WTC11 (cell line): ENCODE results near the gene RUVBL1. TPM values are rescaled to one million over a fixed set of nuclear protein-coding genes. Genes with fewer than 3 reads are reported as not detected.
A peak's percentile ranks its signal among the peaks of the same experiment; 100 is the strongest.

Source experiments
- ATAC-seq: fragments of 200-7000 bp; cut with Tn5 transposase; 2 replicates; pipeline ENCODE4 v1.10.0; 2021; ENCODE audit warnings: mild to moderate bottlenecking, moderate library complexity
- CTCF ChIA-PET: fragments of 300-600 bp; sonication (Branson Sonifier 250); formaldehyde crosslinking; loops from one replicate; lab custom pipeline; 2021; ENCODE audit warnings: antibody characterized with exemption; lab: Charles Lee
- POLR2A ChIA-PET: fragments of 350-600 bp; sonication (Branson Sonifier 250); formaldehyde crosslinking; loops from one replicate; lab custom pipeline; 2021; ENCODE audit warnings: antibody characterized with exemption; lab: Charles Lee
- DNase-seq: peaks from one replicate; pipeline ENCODE4 v3.0.0; 2021; ENCODE audit warnings: low spot score
- H3K27ac Mint-ChIP-seq: 2 replicates; pipeline ENCODE4 v1.8.0; 2021; ENCODE audit warnings: mixed read lengths
- H3K27me3 Mint-ChIP-seq: 2 replicates; pipeline ENCODE4 v1.8.0; 2021; ENCODE audit warnings: low read depth, mild to moderate bottlenecking, moderate library complexity, mixed read lengths
- H3K36me3 Mint-ChIP-seq: 2 replicates; pipeline ENCODE4 v1.8.0; 2021; ENCODE audit warnings: mixed read lengths
- H3K4me1 Mint-ChIP-seq: 2 replicates; pipeline ENCODE4 v1.8.0; 2022; ENCODE audit warnings: mixed read lengths
- H3K4me3 Mint-ChIP-seq: 2 replicates; pipeline ENCODE4 v1.8.0; 2021; ENCODE audit warnings: mild to moderate bottlenecking, moderate library complexity, mixed read lengths
- H3K9me3 Mint-ChIP-seq: 2 replicates; pipeline ENCODE4 v1.8.0; 2021; ENCODE audit warnings: mixed read lengths
- ESRRA ChIP-seq: sonication (generic); formaldehyde crosslinking; IDR thresholded peaks from 2 replicates; pipeline ENCODE4 v1.8.1; 2022; ENCODE audit warnings: mild to moderate bottlenecking, missing genetic modification reagents, borderline replicate concordance
- FOXK1 ChIP-seq: sonication (generic); formaldehyde crosslinking; IDR thresholded peaks from 2 replicates; pipeline ENCODE4 v1.8.0; 2022; ENCODE audit warnings: mild to moderate bottlenecking, moderate library complexity, missing genetic modification reagents
- FOXP1 ChIP-seq: sonication (generic); formaldehyde crosslinking; IDR thresholded peaks from 2 replicates; pipeline ENCODE4 v1.8.0; 2022; ENCODE audit warnings: missing genetic modification reagents, mild to moderate bottlenecking, moderate library complexity, borderline replicate concordance
- GTF2I ChIP-seq: fragments of 250-450 bp; sonication (Bioruptor Pico); conservative IDR thresholded peaks from 2 replicates; pipeline ENCODE4 v1.4.0; 2021; ENCODE audit warnings: mild to moderate bottlenecking
- JAZF1 ChIP-seq: fragments of 250-450 bp; sonication (Bioruptor Pico); IDR thresholded peaks from 2 replicates; pipeline ENCODE4 v1.9.0; 2021; ENCODE audit warnings: moderate library complexity, mild to moderate bottlenecking, inconsistent platforms
- JUN ChIP-seq: sonication (generic); formaldehyde crosslinking; IDR thresholded peaks from 2 replicates; pipeline ENCODE4 v1.8.0; 2023; ENCODE audit warnings: mild to moderate bottlenecking, missing genetic modification reagents
- KAT7 ChIP-seq: sonication (generic); formaldehyde crosslinking; IDR thresholded peaks from 2 replicates; pipeline ENCODE4 v1.8.1; 2023; ENCODE audit warnings: missing genetic modification reagents, mild to moderate bottlenecking, borderline replicate concordance
- NFYB ChIP-seq: sonication (generic); formaldehyde crosslinking; conservative IDR thresholded peaks from 2 replicates; pipeline ENCODE4 v1.8.0; 2022; ENCODE audit warnings: low read depth, missing genetic modification reagents
- NR2C2 ChIP-seq: sonication (generic); formaldehyde crosslinking; IDR thresholded peaks from 2 replicates; pipeline ENCODE4 v1.8.0; 2022; ENCODE audit warnings: mild to moderate bottlenecking, missing genetic modification reagents
- SMAD3 ChIP-seq: sonication (generic); formaldehyde crosslinking; IDR thresholded peaks from 2 replicates; pipeline ENCODE4 v1.8.0; 2022; ENCODE audit warnings: missing genetic modification reagents, mild to moderate bottlenecking, borderline replicate concordance
- ZBTB21 ChIP-seq: sonication (generic); formaldehyde crosslinking; IDR thresholded peaks from 2 replicates; pipeline ENCODE4 v1.8.1; 2023; ENCODE audit warnings: mild to moderate bottlenecking, missing genetic modification reagents, borderline replicate concordance
- ZNF121 ChIP-seq: sonication (generic); formaldehyde crosslinking; IDR thresholded peaks from 2 replicates; pipeline ENCODE4 v1.8.0; 2023; ENCODE audit warnings: missing genetic modification reagents
- total RNA-seq: library from RNA; stranded (reverse); gene quantifications from 3 replicates; pipeline ENCODE4 v1.2.3, GENCODE V29; 2021
- TF ChIP-seq, protein P1 (sequence below): sonication (generic); formaldehyde crosslinking; IDR thresholded peaks from 2 replicates; pipeline ENCODE4 v1.8.0; 2023; ENCODE audit warnings: mild to moderate bottlenecking, missing genetic modification reagents
- TF ChIP-seq, protein P2 (sequence below): fragments of 250-450 bp; sonication (Bioruptor Pico); IDR thresholded peaks from 2 replicates; pipeline ENCODE4 v1.9.0; 2021; ENCODE audit warnings: mild to moderate bottlenecking
- TF ChIP-seq, protein P3 (sequence below): fragments of 250-450 bp; sonication (Bioruptor Pico); conservative IDR thresholded peaks from 2 replicates; pipeline ENCODE4 v1.9.0; 2021; ENCODE audit warnings: mild to moderate bottlenecking
- TF ChIP-seq, protein P4 (sequence below): sonication (generic); formaldehyde crosslinking; IDR thresholded peaks from 2 replicates; pipeline ENCODE4 v1.8.1; 2022; ENCODE audit warnings: low read depth, missing genetic modification reagents, borderline replicate concordance
- TF ChIP-seq, protein P5 (sequence below): sonication (generic); formaldehyde crosslinking; IDR thresholded peaks from 2 replicates; pipeline ENCODE4 v1.8.1; 2023; ENCODE audit warnings: mild to moderate bottlenecking, missing genetic modification reagents, moderate library complexity
- TF ChIP-seq, protein P6 (sequence below): sonication (generic); formaldehyde crosslinking; IDR thresholded peaks from 2 replicates; pipeline ENCODE4 v1.8.1; 2023; ENCODE audit warnings: mild to moderate bottlenecking, missing genetic modification reagents

RUVBL1 gene
- total RNA-seq, 1 experiment from 2014 or later = 118 TPM

DNA sequence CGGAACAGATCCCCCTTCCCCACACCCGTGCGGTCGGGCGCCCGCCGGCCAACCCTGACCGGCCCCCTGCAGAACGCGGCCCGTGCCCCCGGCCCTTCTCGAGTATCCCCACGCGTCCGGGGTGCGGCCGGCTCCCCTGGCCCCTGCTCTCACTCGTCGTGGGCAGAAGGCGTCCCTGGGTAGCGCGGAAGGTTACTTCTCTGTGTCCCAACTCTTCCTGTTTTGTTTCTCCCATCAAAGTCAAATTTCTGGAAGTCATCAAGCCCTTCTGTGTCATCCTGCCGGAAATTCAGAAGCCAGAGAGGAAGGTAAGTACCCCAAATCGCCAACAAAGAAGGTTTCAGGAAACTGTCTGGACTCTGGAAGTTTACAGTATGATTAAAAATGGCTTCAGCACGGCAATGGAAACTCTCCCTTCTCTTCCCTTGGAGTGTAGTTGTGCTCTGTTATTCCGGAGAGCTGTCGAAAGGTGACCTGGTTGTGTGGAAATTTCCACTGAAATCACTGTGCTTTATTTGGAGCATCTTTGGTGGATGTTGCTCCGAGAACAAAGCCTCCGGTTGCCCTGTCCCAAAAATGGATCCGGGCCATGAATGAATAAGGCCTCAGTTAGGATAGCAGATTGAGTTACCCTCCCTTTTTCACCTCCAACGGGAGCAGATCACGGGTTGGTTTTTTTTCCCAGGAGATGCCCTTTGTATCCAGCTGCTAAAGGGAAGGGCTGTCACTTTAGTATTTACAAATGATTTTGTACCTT, 70.8 kb downstream of the RUVBL1 start:
- peaks cover 44% of the 10 kb centered on the region for H3K36me3 Mint-ChIP-seq
- TF ChIP-seq, protein P1, sequence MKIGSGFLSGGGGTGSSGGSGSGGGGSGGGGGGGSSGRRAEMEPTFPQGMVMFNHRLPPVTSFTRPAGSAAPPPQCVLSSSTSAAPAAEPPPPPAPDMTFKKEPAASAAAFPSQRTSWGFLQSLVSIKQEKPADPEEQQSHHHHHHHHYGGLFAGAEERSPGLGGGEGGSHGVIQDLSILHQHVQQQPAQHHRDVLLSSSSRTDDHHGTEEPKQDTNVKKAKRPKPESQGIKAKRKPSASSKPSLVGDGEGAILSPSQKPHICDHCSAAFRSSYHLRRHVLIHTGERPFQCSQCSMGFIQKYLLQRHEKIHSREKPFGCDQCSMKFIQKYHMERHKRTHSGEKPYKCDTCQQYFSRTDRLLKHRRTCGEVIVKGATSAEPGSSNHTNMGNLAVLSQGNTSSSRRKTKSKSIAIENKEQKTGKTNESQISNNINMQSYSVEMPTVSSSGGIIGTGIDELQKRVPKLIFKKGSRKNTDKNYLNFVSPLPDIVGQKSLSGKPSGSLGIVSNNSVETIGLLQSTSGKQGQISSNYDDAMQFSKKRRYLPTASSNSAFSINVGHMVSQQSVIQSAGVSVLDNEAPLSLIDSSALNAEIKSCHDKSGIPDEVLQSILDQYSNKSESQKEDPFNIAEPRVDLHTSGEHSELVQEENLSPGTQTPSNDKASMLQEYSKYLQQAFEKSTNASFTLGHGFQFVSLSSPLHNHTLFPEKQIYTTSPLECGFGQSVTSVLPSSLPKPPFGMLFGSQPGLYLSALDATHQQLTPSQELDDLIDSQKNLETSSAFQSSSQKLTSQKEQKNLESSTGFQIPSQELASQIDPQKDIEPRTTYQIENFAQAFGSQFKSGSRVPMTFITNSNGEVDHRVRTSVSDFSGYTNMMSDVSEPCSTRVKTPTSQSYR (CRISPR knock-in tag) = no peak
- TF ChIP-seq, protein P2, sequence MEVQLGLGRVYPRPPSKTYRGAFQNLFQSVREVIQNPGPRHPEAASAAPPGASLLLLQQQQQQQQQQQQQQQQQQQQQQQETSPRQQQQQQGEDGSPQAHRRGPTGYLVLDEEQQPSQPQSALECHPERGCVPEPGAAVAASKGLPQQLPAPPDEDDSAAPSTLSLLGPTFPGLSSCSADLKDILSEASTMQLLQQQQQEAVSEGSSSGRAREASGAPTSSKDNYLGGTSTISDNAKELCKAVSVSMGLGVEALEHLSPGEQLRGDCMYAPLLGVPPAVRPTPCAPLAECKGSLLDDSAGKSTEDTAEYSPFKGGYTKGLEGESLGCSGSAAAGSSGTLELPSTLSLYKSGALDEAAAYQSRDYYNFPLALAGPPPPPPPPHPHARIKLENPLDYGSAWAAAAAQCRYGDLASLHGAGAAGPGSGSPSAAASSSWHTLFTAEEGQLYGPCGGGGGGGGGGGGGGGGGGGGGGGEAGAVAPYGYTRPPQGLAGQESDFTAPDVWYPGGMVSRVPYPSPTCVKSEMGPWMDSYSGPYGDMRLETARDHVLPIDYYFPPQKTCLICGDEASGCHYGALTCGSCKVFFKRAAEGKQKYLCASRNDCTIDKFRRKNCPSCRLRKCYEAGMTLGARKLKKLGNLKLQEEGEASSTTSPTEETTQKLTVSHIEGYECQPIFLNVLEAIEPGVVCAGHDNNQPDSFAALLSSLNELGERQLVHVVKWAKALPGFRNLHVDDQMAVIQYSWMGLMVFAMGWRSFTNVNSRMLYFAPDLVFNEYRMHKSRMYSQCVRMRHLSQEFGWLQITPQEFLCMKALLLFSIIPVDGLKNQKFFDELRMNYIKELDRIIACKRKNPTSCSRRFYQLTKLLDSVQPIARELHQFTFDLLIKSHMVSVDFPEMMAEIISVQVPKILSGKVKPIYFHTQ (CRISPR knock-in tag) = no peak
- TF ChIP-seq, protein P3, sequence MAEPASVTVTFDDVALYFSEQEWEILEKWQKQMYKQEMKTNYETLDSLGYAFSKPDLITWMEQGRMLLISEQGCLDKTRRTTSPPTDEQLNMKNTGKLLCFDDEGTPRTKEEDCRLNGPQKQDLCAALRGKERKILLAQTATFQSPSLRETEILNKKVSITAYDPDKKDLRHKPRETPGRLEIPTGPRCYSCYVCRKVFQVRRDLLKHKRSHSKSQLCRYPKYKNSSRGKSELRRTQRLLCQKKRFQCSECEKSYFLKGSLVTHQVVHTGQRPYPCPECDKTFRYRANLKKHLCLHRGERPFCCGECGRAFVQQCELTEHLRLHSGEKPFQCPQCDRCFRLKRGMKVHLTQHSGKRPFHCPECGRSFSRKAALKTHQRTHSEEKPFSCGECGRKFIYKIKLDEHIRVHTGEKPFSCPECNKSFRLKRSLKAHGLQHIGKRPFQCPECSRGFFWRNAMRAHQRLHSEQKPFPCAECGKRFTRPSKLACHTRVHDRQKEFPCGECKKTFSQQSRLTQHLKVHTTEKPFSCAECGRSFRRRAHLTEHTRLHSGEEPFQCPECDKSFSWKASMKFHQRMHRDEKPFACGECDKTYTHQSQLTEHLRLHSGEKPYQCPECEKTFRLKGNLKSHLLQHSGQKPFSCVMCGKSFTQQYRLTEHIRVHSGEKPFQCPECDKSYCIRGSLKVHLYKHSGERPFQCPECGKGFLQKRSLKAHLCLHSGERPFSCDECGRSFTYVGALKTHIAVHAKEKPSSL (CRISPR knock-in tag) = no peak
- 0 out of 2 replicates have a peak, but pooled peaks have one; percentile 9 for TF ChIP-seq ZBTB21 (CRISPR knock-in tag)
- TF ChIP-seq JAZF1 (CRISPR knock-in tag) = no peak
- TF ChIP-seq, protein P4, sequence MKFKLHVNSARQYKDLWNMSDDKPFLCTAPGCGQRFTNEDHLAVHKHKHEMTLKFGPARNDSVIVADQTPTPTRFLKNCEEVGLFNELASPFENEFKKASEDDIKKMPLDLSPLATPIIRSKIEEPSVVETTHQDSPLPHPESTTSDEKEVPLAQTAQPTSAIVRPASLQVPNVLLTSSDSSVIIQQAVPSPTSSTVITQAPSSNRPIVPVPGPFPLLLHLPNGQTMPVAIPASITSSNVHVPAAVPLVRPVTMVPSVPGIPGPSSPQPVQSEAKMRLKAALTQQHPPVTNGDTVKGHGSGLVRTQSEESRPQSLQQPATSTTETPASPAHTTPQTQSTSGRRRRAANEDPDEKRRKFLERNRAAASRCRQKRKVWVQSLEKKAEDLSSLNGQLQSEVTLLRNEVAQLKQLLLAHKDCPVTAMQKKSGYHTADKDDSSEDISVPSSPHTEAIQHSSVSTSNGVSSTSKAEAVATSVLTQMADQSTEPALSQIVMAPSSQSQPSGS = no peak
- TF ChIP-seq NR2C2 (CRISPR knock-in tag) = no peak
- 0 out of 2 replicates have a peak, but pooled peaks have one; percentile 14 for TF ChIP-seq KAT7
- POLR2A ChIA-PET = no interaction called here

DNA sequence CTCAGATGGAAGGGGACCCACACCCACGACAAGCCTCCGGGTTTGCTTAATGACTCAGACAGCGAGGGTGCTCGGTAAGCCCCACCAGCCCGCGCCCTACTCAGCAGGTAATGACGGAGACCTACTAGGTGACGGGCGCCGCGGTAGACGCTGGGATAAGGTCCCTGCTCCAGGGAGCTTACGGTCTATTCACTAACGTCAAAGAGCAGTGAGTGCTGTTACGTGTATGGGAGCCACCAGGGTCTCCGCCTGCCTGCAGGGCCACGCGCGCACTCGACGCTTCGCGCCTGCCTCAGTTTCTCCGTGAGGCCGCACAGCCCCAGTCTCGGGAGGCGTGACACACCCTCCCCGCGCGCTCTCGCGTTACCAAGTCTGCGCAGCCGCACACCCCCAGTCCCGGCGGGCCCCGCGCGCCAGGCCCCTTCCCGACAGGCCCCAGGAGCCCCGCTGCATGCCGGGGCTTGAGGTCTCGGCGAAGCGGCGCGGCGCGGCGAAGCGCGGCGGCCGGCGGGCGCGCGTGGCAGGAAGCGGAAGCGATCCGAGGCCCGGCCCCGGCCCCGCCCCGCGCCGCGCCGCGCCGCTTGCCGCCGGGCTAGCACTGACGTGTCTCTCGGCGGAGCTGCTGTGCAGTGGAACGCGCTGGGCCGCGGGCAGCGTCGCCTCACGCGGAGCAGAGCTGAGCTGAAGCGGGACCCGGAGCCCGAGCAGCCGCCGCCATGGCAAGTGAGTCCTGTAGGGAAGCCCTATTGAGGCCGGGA, 71.6 kb downstream of the RUVBL1 start, which contains the start of gene SEC61A1:
Gene SEC61A1, plus strand, starts transcription at position 601 of the 758 bp plus-strand sequence. Its CDS starts 116 bp downstream, at position 717.
- H3K4me1 Mint-ChIP-seq = peaks cover 25% of the 10 kb centered on the region
- POLR2A ChIA-PET = no interaction called here
- DNase-seq (peak; percentile 90), ATAC-seq (peak; percentile 98)
- peak within 1 kb of the TSS; percentile 97 for H3K27ac Mint-ChIP-seq
- H3K27me3 Mint-ChIP-seq = peaks cover 6% of the 10 kb centered on the region
- peak within 1 kb of the TSS; percentile 99 for H3K4me3 Mint-ChIP-seq
- H3K9me3 Mint-ChIP-seq = no peaks in the 10 kb centered on the region
- CTCF ChIA-PET = interaction anchor here (0.6 to 1.0 kb wide), 4 partner anchors 11 to 270 kb away, joined by 3 to 4 read pairs (median 3); no protein-coding TSS in a partner anchor
- H3K36me3 Mint-ChIP-seq = peaks cover 36% of the 10 kb centered on the region
- TF ChIP-seq, protein P5, sequence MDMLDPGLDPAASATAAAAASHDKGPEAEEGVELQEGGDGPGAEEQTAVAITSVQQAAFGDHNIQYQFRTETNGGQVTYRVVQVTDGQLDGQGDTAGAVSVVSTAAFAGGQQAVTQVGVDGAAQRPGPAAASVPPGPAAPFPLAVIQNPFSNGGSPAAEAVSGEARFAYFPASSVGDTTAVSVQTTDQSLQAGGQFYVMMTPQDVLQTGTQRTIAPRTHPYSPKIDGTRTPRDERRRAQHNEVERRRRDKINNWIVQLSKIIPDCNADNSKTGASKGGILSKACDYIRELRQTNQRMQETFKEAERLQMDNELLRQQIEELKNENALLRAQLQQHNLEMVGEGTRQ (CRISPR knock-in tag) = peak; percentile 60
- TF ChIP-seq NFYB (CRISPR knock-in tag) = 0 out of 2 replicates have a peak, but pooled peaks have one; percentile 15
- TF ChIP-seq FOXP1 (CRISPR knock-in tag) = peak; percentile 78
- TF ChIP-seq, protein P6, sequence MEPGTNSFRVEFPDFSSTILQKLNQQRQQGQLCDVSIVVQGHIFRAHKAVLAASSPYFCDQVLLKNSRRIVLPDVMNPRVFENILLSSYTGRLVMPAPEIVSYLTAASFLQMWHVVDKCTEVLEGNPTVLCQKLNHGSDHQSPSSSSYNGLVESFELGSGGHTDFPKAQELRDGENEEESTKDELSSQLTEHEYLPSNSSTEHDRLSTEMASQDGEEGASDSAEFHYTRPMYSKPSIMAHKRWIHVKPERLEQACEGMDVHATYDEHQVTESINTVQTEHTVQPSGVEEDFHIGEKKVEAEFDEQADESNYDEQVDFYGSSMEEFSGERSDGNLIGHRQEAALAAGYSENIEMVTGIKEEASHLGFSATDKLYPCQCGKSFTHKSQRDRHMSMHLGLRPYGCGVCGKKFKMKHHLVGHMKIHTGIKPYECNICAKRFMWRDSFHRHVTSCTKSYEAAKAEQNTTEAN (CRISPR knock-in tag) = no peak
- TF ChIP-seq, protein P4 = no peak
- TF ChIP-seq KAT7 = peak; percentile 94; the same call in 1 of the 2 replicates
- TF ChIP-seq FOXK1 = peak; percentile 14; the same call in 1 of the 2 replicates
- no peak for TF ChIP-seq GTF2I
- TF ChIP-seq ESRRA (CRISPR knock-in tag) = peak; percentile 57; the same call in 1 of the 2 replicates
- peak; percentile 35; the same call in 1 of the 2 replicates for TF ChIP-seq ZNF121 (CRISPR knock-in tag)
- TF ChIP-seq SMAD3 (CRISPR knock-in tag) = 0 out of 2 replicates have a peak, but pooled peaks have one; percentile 53
- TF ChIP-seq JUN (CRISPR knock-in tag) = no peak

More for the DNA sequence above, 70.8 kb downstream of the RUVBL1 start:
- Mint-ChIP-seq H3K27ac (peak overlapping the region; percentile 97), H3K4me3 (peak overlapping the region; percentile 99), H3K27me3 (peaks cover 4% of the 10 kb centered on the region; the same call in 1 of the 2 replicates), H3K9me3 (no peaks in the 10 kb centered on the region), H3K4me1 (peaks cover 25% of the 10 kb centered on the region)
- CTCF ChIA-PET = no interaction called here
- ATAC-seq (no peak), DNase-seq (no peak)
